ENCODE results near the gene CRLF1.

Gene CRLF1

GRCh38 chr19:18607226-18608101 lies 865 bp upstream of the CRLF1 start:
- H3K9me3 ChIP-seq (ENCODE audit: insufficient read depth, low read length, severe bottlenecking) = no peaks in the 10 kb centered on the region
- H3K4me2 ChIP-seq (ENCODE audit: insufficient read depth, low read length) = no peak overlapping the region
- peaks cover 30% of the 10 kb centered on the region for H3K27me3 ChIP-seq (ENCODE audit: insufficient read depth, low read length, poor library complexity)
- DNase-seq = no peak
- no peak overlapping the region for H3K27ac ChIP-seq (ENCODE audit: low read length)
- no peak for ATAC-seq (ENCODE audit: insufficient read depth, low read depth)
- peaks cover 7% of the 10 kb centered on the region for H3K4me1 ChIP-seq (ENCODE audit: insufficient read depth, low read length)
- no peaks in the 10 kb centered on the region for H3K79me2 ChIP-seq (ENCODE audit: insufficient read depth, low read length)
- peaks cover 2% of the 10 kb centered on the region; the same call in 1 of the 2 replicates for H4K20me1 ChIP-seq (ENCODE audit: insufficient read depth, low read length)
- no peak overlapping the region for H2AFZ ChIP-seq (ENCODE audit: low read depth, low read length)
- H3K36me3 ChIP-seq (ENCODE audit: insufficient read depth, low read length) = no peaks in the 10 kb centered on the region
- no peak overlapping the region for H3K4me3 ChIP-seq (ENCODE audit: low read depth in 1 of 2, low read length in 2 of 2)
- no peak for TF ChIP-seq CTCF (IDR thresholded peaks at IDR 0.05; ENCODE audit: borderline replicate concordance, extremely low read depth, low read length, poor library complexity, severe bottlenecking)
- TF ChIP-seq EZH2 (IDR thresholded peaks at IDR 0.05; ENCODE audit: borderline replicate concordance, low read depth, low read length, severe bottlenecking) = no peak
- H3K9ac ChIP-seq (ENCODE audit: low read depth, low read length) = no peak overlapping the region

DNA sequence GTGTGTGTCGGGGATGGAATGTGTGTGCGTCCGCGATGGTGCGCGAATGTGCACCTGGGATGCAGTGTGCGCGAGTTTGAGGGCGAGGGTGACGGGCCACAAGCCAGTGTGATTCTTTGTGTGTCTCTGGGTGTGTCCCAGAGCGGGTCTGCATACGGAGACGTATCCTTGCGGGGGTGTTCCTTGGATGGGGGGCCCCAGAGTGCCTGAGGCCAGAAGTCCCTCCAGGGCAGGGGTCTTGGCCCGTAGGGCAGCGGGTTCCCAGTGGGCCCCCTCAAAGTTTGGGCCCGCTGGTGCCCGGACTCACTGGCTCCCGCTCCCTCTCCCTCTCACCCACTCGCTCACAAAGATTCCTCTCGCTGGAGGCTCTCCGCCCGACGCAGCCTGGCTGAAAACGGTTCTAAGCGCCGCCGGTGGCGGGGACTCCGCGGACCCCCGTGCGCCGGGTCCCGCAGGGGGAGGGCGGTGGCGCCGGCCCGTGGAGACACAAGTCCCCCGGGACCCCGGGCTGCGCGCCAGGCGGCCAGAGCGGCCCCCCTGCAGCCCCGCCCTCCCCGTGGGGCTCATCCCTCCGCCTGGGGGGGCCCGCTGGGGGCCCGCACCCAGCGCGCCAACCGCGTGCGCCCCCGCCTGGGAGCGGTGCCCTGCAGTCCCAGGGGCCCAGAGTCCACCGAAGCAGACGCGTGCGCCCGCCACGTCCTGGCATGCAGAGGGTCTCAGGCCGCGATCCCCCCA lies 886 bp downstream of the CRLF1 start:
- Histone ChIP-seq H3K79me2 (ENCODE audit: insufficient read depth, low read length) (no peaks in the 10 kb centered on the region), H3K27ac (ENCODE audit: low read length) (no peak overlapping the region), H4K20me1 (ENCODE audit: insufficient read depth, low read length) (no peaks in the 10 kb centered on the region; the same call in 1 of the 2 replicates), H3K36me3 (ENCODE audit: insufficient read depth, low read length) (no peaks in the 10 kb centered on the region), H3K9me3 (ENCODE audit: insufficient read depth, low read length, severe bottlenecking) (no peaks in the 10 kb centered on the region), H3K4me1 (ENCODE audit: insufficient read depth, low read length) (no peaks in the 10 kb centered on the region), H3K4me2 (ENCODE audit: insufficient read depth, low read length) (no peak overlapping the region), H3K4me3 (ENCODE audit: low read depth in 1 of 2, low read length in 2 of 2) (no peak overlapping the region), H3K27me3 (ENCODE audit: insufficient read depth, low read length, poor library complexity) (peaks cover 22% of the 10 kb centered on the region), H3K9ac (ENCODE audit: low read depth, low read length) (no peak overlapping the region), H2AFZ (ENCODE audit: low read depth, low read length) (no peak overlapping the region)
- no peak for TF ChIP-seq EZH2 (IDR thresholded peaks at IDR 0.05; ENCODE audit: borderline replicate concordance, low read depth, low read length, severe bottlenecking)
- no peak for TF ChIP-seq CTCF (IDR thresholded peaks at IDR 0.05; ENCODE audit: borderline replicate concordance, extremely low read depth, low read length, poor library complexity, severe bottlenecking)
- DNase-seq (no peak), ATAC-seq (ENCODE audit: insufficient read depth, low read depth) (no peak)

- no peaks in the 10 kb centered on the region for H3K36me3 ChIP-seq (ENCODE audit: insufficient read depth, low read length)
- DNase-seq (no peak), ATAC-seq (ENCODE audit: insufficient read depth, low read depth) (no peak)
- peaks cover 19% of the 10 kb centered on the region for H3K27me3 ChIP-seq (ENCODE audit: insufficient read depth, low read length, poor library complexity)
- H4K20me1 ChIP-seq (ENCODE audit: insufficient read depth, low read length) = no peaks in the 10 kb centered on the region; the same call in 1 of the 2 replicates
- H3K4me3 ChIP-seq (ENCODE audit: low read depth in 1 of 2, low read length in 2 of 2) = no peak overlapping the region
- no peak overlapping the region for H2AFZ ChIP-seq (ENCODE audit: low read depth, low read length)
- no peak overlapping the region for H3K4me2 ChIP-seq (ENCODE audit: insufficient read depth, low read length)
- no peak overlapping the region for H3K9ac ChIP-seq (ENCODE audit: low read depth, low read length)
- no peaks in the 10 kb centered on the region for H3K79me2 ChIP-seq (ENCODE audit: insufficient read depth, low read length)
- H3K9me3 ChIP-seq (ENCODE audit: insufficient read depth, low read length, severe bottlenecking) = no peaks in the 10 kb centered on the region
- H3K4me1 ChIP-seq (ENCODE audit: insufficient read depth, low read length) = no peaks in the 10 kb centered on the region
- H3K27ac ChIP-seq (ENCODE audit: low read length) = no peak overlapping the region
- no peak for TF ChIP-seq EZH2 (IDR thresholded peaks at IDR 0.05; ENCODE audit: borderline replicate concordance, low read depth, low read length, severe bottlenecking)
- no peak for TF ChIP-seq CTCF (IDR thresholded peaks at IDR 0.05; ENCODE audit: borderline replicate concordance, extremely low read depth, low read length, poor library complexity, severe bottlenecking)
Measured at GRCh38 chr19:18605196-18605545, 1.4 kb downstream of the CRLF1 start.
